GM18505 (cell line): ENCODE measurements around the gene TMC2.

Experiments
- ATAC-seq: cut with Tn5 transposase; IDR thresholded peaks from one replicate; pipeline ENCODE4 v1.9.1; 2021; ENCODE audit not compliant: unreplicated experiment
- POLR2A ChIP-seq: IDR thresholded peaks from 4 replicates; pipeline ENCODE4 v1.6.1; 2011; ENCODE audit warnings: borderline replicate concordance; ENCODE audit not compliant: insufficient read depth, insufficient read length; ENCODE audit errors: extremely low read depth

TMC2 gene

DNA sequence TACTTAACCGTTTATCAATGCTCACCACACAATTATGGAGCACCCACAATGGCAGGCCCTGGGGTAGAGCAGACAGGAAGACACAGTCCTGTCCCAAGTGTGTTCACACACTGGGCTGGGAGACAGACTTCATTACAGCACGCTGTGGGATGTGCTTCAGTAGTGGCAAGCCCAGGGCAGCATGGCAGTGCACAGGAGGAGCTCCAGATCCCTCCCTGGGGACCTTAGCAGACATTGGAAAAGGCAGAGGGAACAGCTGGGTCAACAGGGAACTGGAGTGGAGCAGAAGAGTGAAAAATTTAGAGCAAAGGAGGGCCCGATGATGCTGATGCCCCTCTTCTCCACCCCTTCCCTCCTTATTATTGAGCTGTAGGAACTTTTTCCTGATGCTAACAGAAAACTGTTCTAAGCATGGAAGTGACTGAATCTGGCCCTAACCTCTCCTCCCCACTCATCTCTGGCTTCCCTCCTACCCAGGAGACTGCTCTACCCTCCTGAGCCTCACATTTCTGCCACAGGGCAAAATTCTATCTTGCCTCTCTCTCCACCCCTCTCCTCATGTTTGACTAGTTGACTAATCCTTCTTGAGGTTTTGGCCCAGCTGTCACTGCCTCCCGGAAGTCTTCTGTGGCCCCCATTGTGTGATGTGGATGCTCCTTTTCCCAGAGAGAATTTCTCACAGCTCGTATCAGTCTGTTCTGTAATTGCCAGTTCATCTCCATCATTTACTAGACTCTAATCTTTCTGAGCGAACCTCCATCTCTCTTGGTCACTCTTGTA lies 74.8 kb downstream of the TMC2 start:
- no peak for ATAC-seq
- TF ChIP-seq POLR2A, result no peak

DNA sequence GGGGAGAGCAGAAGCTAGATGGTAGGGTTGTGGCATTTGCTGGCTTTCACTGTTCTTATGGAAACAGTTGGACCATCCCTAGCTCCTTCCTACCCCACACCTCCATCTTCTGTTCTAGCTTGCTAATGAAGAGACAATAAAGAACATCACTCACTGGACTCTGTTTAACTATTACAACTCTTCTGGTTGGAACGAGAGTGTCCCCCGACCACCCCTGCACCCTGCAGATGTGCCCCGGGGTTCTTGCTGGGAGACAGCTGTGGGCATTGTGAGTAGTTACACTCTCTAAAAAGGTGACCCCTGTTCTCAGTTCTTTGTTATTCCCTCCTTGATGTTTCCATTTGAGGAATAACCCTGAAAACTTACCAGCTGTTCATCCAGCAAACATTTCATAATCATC lies 75.7 kb downstream of the TMC2 start:
- no peak for TF ChIP-seq POLR2A
- no peak for ATAC-seq

DNA sequence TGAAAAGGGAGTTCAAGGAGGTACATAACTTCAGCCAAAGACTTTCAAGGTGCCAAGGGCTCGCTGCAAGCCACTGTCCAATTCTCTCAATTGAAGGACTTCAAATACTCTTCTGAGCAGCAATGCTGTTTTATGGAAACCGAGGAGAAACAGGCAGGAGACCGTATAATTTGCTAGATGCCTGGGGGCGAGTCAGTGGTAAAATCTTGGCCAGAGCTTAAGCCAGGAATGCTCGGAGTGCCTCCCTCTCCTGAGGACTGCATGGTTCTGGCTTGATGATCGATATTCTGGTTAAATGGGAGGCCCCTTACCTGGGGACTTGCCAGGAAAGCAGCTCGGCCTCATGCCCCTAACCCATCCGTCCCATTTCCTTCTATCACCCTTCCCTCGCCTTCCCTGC lies 80.3 kb downstream of the TMC2 start:
- TF ChIP-seq POLR2A, result no peak
- ATAC-seq, result no peak

DNA sequence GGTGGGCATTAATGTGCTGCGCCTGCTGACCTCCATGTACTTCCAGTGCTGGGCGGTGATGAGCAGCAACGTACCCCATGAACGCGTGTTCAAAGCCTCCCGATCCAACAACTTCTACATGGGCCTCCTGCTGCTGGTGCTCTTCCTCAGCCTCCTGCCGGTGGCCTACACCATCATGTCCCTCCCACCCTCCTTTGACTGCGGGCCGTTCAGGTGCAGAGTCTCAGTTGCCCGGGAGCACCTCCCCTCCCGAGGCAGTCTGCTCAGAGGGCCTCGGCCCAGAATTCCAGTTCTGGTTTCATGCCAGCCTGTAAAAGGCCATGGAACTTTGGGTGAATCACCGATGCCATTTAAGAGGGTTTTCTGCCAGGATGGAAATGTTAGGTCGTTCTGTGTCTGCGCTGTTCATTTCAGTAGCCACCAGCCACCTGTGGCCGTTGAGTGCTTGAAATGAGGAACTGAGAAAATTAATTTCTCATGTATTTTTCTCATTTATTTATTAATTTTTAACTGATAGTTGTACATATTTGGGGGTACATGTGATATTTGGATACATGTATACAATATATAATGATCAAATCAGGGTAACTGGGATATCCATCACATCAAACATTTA lies 80.8 kb downstream of the TMC2 start:
- no peak for ATAC-seq
- TF ChIP-seq POLR2A, result no peak

DNA sequence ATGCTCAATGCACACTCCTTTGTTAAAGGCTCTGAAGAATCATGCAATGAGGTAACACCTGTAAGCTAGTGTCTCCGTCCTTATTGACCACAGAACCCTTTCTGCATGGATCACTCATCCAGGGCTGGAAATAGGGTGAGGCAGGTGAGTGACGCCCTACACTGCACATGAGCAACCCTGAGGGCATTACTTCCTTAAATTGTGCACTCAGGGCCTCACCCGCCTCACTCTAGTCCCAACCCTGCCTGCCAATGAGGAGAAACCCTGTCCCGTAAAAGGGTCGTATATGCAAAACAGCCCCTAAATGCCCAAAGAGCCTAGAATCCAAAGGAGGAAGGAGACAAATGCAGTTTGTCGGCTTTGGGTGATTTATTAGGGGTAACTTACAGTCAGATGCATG lies 82.4 kb downstream of the TMC2 start:
- no peak for TF ChIP-seq POLR2A
- no peak for ATAC-seq

DNA sequence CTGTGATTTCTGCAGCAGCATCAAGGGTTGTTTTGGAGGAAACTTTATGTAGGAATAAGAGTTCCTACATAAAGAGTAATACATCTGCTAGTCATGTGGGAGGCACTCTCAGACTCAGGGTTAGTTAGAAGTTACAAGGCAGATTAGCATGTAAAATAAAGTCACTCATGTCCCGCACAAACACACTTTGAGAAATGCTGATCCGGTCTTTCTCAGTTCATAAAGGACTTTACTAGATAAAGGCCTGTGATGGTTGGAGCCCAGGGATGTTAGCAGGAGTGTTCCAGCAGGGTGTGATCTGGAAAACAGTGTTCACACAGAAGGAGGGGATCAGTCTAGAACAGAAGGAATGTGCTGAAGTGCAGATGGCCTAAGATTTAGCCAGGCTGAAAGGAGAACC lies 83.0 kb downstream of the TMC2 start:
- no peak for TF ChIP-seq POLR2A
- ATAC-seq, result no peak

DNA sequence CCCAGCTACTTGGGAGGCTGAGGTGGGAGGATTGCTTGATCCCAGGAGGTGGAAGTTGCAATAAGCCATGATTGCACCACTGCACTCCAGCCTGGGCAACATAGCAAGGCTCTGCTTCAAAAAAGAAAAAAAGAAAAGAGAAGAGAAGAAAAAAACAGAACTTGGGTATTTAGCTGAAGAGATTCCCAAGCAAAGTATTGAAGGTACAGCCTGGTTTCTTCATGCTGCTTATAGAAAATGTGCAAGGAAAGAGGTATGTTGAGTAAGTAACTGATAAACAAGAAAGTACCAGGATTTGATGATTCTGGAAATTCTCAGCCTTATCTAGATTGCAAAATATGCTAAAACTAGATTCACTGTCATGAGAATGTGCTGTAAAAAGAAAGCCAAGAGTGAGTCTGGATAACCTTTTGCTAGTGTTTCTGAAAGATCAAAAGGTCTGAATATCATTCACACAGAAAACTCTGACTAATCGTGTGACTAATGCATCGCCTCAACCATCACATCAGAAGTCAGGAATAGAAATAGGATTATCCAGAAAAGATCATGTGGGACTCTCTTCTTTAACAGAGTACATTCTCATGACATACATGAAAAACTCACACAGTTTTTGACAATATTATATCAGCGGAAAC lies 83.7 kb downstream of the TMC2 start:
- no peak for ATAC-seq
- no peak for TF ChIP-seq POLR2A

DNA sequence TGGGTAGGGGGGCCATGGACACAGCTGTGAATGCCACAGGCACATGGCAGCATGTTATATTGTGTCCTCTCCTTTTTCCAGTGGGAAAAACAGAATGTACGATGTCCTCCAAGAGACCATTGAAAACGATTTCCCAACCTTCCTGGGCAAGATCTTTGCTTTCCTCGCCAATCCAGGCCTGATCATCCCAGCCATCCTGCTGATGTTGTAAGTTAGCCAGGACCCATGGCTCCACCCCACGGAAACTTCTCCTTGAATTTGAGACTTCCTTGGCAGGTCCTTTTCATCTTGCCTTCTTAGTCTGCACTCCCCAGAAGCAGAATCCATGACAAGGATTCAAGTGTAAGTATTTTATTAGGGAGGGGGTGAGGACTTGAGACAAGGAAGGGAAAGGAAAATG lies 87.8 kb downstream of the TMC2 start:
- no peak for TF ChIP-seq POLR2A
- ATAC-seq, result no peak

DNA sequence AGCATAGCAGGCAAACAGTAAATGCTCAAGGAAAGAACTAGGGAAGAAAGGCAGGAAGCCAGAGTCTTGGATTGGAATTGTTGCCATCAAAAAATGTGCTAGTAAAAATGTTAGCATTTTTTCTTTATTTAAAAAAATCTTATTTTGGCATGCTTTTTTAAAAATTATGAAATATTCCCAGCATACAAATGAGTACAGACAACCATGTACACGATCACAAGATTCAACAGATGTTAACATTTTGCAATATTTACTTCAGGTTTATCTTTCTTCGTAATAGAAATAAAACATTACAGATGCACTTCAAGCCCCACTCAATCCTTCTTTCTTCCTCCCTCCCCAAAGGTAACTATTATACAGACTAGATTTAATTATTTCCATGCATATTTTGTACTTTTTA lies 88.7 kb downstream of the TMC2 start:
- no peak for TF ChIP-seq POLR2A
- no peak for ATAC-seq

DNA sequence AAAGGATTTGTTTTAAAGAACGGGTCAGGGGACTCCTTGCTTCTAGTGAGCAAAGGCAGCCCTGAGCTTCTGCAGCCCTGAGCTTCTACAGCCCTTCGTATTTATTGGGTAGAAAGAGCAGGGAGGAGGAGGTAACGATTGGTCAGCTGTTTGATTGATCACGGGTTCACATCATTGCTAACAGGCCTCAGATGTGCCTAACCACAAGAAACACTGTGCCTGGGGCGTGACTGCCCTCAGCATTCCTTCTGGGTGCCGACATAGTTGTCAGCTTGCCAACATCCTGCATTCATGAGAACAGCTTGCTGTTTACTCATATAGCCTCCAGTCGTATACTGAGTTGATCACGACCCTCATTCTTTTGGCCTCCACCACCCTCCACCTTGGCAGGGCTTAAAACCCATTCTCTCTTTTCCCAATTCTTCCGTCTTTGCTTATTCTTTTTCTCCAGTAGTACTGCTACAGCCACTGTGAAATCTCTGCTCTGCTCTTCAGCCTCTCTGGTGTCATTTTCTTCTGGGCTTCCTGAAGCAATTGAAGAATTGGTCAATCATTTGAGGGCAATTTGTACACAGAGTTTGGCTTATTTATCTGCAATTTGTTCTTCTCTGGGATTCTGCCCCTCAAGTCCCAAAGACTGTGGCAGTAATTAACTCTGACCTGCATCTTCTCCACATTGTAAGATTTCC lies 90.6 kb downstream of the TMC2 start:
- TF ChIP-seq POLR2A, result no peak

DNA sequence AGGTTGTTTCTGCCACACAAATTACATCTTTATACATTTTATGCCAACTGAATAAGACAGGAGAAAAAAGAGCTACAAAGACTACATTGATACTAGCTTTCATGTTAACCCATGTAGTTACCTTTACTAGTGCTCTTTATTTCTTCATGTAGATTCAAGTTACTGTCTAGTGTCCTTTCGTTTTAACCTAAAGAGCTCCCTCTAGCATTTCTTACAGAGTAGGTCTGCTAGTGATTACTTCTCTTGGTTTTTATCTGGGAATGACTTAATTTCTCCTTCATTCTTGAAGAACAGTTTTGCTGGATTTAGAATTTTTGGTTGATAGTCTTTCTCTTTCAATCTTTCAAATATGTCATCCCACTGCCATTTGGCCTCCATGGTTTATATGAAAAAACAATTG lies 94.9 kb downstream of the TMC2 start:
- no peak for TF ChIP-seq POLR2A
- no peak for ATAC-seq

More for the DNA sequence above, 90.6 kb downstream of the TMC2 start:
- ATAC-seq, result no peak

DNA sequence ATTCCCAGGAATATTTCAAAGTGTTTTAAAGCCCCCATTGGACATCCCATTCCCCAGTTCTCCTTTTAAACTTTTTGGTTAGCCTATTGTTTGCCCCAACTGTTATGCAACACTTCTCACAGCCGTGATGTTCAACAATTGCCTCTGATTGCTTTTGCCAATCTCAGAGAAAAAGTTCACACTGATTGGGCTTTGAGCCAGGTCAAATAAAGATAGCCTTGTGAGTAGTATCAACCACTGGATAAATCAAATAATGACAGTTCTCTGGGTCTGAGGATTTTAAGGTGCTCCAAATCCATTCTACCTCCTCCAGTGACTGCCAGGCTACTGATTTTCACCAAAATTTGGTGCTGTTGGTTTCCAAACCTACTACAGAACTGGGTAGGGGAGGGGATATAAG lies 97.0 kb downstream of the TMC2 start:
- TF ChIP-seq POLR2A, result no peak
- no peak for ATAC-seq

DNA sequence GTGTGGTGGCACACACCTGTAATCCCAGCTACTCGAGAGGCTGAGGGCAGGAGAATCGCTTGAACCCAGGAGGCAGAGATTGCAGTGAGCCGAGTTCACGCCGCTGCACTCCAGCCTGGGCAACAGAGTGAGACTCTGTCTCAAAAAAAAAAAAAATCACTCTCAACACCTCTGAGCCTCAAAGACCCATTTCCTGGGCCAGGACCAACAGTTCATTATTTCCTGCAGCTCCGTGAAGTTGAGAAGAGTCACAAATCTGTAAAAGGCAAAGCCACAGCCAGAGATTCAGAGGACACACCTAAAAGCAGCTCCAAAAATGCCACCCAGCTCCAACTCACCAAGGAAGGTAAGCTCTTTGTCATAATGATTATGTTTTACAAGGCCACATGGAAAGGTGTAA lies 100.9 kb downstream of the TMC2 start:
- no peak for ATAC-seq
- TF ChIP-seq POLR2A, result no peak
